ENCODE results near the gene C9.

DNA sequence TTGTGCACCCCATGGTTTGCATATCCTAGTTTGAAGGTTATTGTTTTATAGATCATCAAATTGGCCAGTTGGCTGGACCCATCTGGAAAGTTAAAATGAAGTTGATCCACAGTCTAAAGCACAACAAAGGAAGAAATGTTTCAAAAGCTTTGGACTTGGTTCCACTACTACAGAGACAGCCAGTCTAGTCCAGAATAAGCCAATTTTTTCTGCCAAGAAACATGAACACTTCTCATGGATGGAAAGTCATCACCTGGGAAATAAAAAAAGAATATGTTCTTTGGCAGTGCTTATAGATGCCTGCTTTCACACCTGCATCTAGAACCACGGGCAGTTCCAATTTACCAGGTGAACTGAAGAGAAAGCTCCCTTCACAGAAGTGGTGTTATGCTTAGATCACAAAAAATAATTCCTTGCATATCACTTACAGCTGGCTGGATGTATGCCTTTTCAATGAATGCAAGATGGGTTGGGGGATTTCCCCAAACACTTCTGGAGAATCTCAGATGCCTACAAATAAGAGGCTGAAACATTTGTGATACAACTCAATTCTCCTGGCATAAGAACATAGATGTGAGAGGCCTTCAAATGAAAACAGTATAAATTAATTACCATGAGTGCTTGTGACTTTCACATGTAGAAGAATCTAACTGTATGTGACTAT, 26.9 kb downstream of the C9 start:
- TF ChIP-seq, protein P1, sequence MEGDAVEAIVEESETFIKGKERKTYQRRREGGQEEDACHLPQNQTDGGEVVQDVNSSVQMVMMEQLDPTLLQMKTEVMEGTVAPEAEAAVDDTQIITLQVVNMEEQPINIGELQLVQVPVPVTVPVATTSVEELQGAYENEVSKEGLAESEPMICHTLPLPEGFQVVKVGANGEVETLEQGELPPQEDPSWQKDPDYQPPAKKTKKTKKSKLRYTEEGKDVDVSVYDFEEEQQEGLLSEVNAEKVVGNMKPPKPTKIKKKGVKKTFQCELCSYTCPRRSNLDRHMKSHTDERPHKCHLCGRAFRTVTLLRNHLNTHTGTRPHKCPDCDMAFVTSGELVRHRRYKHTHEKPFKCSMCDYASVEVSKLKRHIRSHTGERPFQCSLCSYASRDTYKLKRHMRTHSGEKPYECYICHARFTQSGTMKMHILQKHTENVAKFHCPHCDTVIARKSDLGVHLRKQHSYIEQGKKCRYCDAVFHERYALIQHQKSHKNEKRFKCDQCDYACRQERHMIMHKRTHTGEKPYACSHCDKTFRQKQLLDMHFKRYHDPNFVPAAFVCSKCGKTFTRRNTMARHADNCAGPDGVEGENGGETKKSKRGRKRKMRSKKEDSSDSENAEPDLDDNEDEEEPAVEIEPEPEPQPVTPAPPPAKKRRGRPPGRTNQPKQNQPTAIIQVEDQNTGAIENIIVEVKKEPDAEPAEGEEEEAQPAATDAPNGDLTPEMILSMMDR (IDR thresholded peaks at IDR 0.05), result no peak
- no peak for TF ChIP-seq EZH2 (IDR thresholded peaks at IDR 0.05; ENCODE audit: borderline replicate concordance, insufficient read depth, low read depth, low read length, poor library complexity, severe bottlenecking)
